Measurements from ENCODE around the gene ATP5F1D. TPM values are rescaled to one million over a fixed set of nuclear protein-coding genes. Genes with fewer than 3 reads are reported as not detected.

Gene ATP5F1D
- total RNA-seq, 4 donors from 2014 or later, result 102 to 205 (median 137) TPM

GRCh38 chr19:1254530-1255185 lies 13.1 kb downstream of the ATP5F1D start:
- no peaks in the 10 kb centered on the region for H3K9me3 ChIP-seq
- peak overlapping the region; percentile 92 for H3K4me3 ChIP-seq
- 82% methylated on average over 12 of the region's 20 CpGs for WGBS
- peaks cover 67% of the 10 kb centered on the region for H3K36me3 ChIP-seq
- H3K27me3 ChIP-seq, result no peaks in the 10 kb centered on the region
- peak in 1 of 2 donors; percentile 81 for DNase-seq (ENCODE audit: low spot score in 2 of 2)
- H3K27ac ChIP-seq, result peak overlapping the region; percentile 99
- TF ChIP-seq EP300 (IDR thresholded peaks at IDR 0.05) (no peak), POLR2A (IDR thresholded peaks at IDR 0.05) (no peak), POLR2AphosphoS5 (IDR thresholded peaks at IDR 0.05) (no peak)
- TF ChIP-seq, protein P1, sequence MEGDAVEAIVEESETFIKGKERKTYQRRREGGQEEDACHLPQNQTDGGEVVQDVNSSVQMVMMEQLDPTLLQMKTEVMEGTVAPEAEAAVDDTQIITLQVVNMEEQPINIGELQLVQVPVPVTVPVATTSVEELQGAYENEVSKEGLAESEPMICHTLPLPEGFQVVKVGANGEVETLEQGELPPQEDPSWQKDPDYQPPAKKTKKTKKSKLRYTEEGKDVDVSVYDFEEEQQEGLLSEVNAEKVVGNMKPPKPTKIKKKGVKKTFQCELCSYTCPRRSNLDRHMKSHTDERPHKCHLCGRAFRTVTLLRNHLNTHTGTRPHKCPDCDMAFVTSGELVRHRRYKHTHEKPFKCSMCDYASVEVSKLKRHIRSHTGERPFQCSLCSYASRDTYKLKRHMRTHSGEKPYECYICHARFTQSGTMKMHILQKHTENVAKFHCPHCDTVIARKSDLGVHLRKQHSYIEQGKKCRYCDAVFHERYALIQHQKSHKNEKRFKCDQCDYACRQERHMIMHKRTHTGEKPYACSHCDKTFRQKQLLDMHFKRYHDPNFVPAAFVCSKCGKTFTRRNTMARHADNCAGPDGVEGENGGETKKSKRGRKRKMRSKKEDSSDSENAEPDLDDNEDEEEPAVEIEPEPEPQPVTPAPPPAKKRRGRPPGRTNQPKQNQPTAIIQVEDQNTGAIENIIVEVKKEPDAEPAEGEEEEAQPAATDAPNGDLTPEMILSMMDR (IDR thresholded peaks at IDR 0.05), result no peak
- H3K4me1 ChIP-seq, result peaks cover 82% of the 10 kb centered on the region

GRCh38 chr19:1255186-1256161 lies 13.9 kb downstream of the ATP5F1D start:
- Histone ChIP-seq H3K27ac (peak overlapping the region; percentile 99), H3K27me3 (no peaks in the 10 kb centered on the region), H3K4me1 (peaks cover 90% of the 10 kb centered on the region), H3K4me3 (peak overlapping the region; percentile 6), H3K36me3 (peaks cover 60% of the 10 kb centered on the region), H3K9me3 (no peaks in the 10 kb centered on the region)
- WGBS, result 81% methylated on average over 19 of the region's 52 CpGs
- TF ChIP-seq POLR2AphosphoS5 (IDR thresholded peaks at IDR 0.05), result no peak
- no peak for TF ChIP-seq EP300 (IDR thresholded peaks at IDR 0.05)
- TF ChIP-seq, protein P1 (IDR thresholded peaks at IDR 0.05), result no peak
- TF ChIP-seq POLR2A (IDR thresholded peaks at IDR 0.05), result no peak
- DNase-seq (ENCODE audit: low spot score in 2 of 2), result no peak

- Histone ChIP-seq H3K4me1 (peaks cover 93% of the 10 kb centered on the region), H3K27ac (peak overlapping the region; percentile 21), H3K9me3 (no peaks in the 10 kb centered on the region), H3K36me3 (peaks cover 47% of the 10 kb centered on the region), H3K27me3 (no peaks in the 10 kb centered on the region), H3K4me3 (no peak overlapping the region)
- 85% methylated on average over 46 of the region's 46 CpGs for WGBS
- TF ChIP-seq EP300 (IDR thresholded peaks at IDR 0.05), result no peak
- TF ChIP-seq POLR2A (IDR thresholded peaks at IDR 0.05), result no peak
- TF ChIP-seq POLR2AphosphoS5 (IDR thresholded peaks at IDR 0.05), result no peak
- TF ChIP-seq, protein P1 (IDR thresholded peaks at IDR 0.05), result no peak
- no peak for DNase-seq (ENCODE audit: low spot score in 2 of 2)
Measured at GRCh38 chr19:1256646-1257474, 15.3 kb downstream of the ATP5F1D start.

GRCh38 chr19:1257475-1258162 lies 16.1 kb downstream of the ATP5F1D start:
- peak overlapping the region; percentile 31 for H3K4me3 ChIP-seq
- no peak for DNase-seq (ENCODE audit: low spot score in 2 of 2)
- peak overlapping the region; percentile 92 for H3K27ac ChIP-seq
- H3K27me3 ChIP-seq, result no peaks in the 10 kb centered on the region
- peaks cover 93% of the 10 kb centered on the region for H3K4me1 ChIP-seq
- 53% methylated on average over 23 of the region's 23 CpGs for WGBS
- H3K9me3 ChIP-seq, result no peaks in the 10 kb centered on the region
- TF ChIP-seq, protein P1 (IDR thresholded peaks at IDR 0.05), result no peak
- TF ChIP-seq POLR2AphosphoS5 (IDR thresholded peaks at IDR 0.05), result no peak
- no peak for TF ChIP-seq EP300 (IDR thresholded peaks at IDR 0.05)
- no peak for TF ChIP-seq POLR2A (IDR thresholded peaks at IDR 0.05)
- peaks cover 47% of the 10 kb centered on the region for H3K36me3 ChIP-seq

Measured in suprapubic skin (tissue), 4 donors.